ENCODE data around the gene WFDC9. TPM values are rescaled to one million over a fixed set of nuclear protein-coding genes. Genes with fewer than 3 reads are reported as not detected.

The WFDC9 gene
- not detected in 5 replicates for total RNA-seq (2022; extraction: Qiagen RNA extraction; ENCODE audit: low read depth)

GRCh38 chr20:45631184-45631583 lies at the start of gene WFDC9:
TSS of gene WFDC9 (minus strand) at chr20:45631284. CDS start at chr20:45610181, 21,103 bp downstream.

GRCh38 chr20:45670139-45670538 lies 39.1 kb upstream of the WFDC9 start, which contains the start of gene WFDC11:
TSS of gene WFDC11 (minus strand) at chr20:45670239. CDS start at chr20:45650600, 19,639 bp downstream.

GRCh38 chr20:45629496-45630100 lies 1.5 kb downstream of the WFDC9 start, which contains the start of gene WFDC10A:
TSS of gene WFDC10A (plus strand) at chr20:45629739. CDS start at chr20:45629814, 75 bp downstream.

GRCh38 chr20:45579184-45579583 lies 51.9 kb downstream of the WFDC9 start, which contains the start of gene WFDC8:
TSS of gene WFDC8 (minus strand) at chr20:45579284. CDS start at chr20:45579247, 37 bp downstream.

Other genes starting within 250 kb of the WFDC9 start
- gene DBNDD2, start 223.0 kb downstream of the WFDC9 start, total RNA-seq (2022; extraction: Qiagen RNA extraction; ENCODE audit: low read depth): 25.4 to 28.8 TPM (median 27.3 TPM) in 5 replicates
- 73.9 to 102 TPM (median 98.5 TPM) in 5 replicates for gene PIGT, start 215.1 kb downstream of the WFDC9 start, total RNA-seq (2022; extraction: Qiagen RNA extraction; ENCODE audit: low read depth)
- not detected in 5 replicates for gene WFDC2, start 161.5 kb downstream of the WFDC9 start, total RNA-seq (2022; extraction: Qiagen RNA extraction; ENCODE audit: low read depth)
- gene SPINT3, start 115.7 kb downstream of the WFDC9 start, total RNA-seq (2022; extraction: Qiagen RNA extraction; ENCODE audit: low read depth): not detected in 5 replicates
- gene WFDC6, start 91.8 kb downstream of the WFDC9 start, total RNA-seq (2022; extraction: Qiagen RNA extraction; ENCODE audit: low read depth): not detected in 5 replicates
- gene EPPIN, start 83.9 kb downstream of the WFDC9 start, total RNA-seq (2022; extraction: Qiagen RNA extraction; ENCODE audit: low read depth): not detected in 5 replicates
- not detected in 5 replicates for gene WFDC8, start 52.0 kb downstream of the WFDC9 start, total RNA-seq (2022; extraction: Qiagen RNA extraction; ENCODE audit: low read depth)
- not detected in 5 replicates for gene WFDC10A, start 1.5 kb downstream of the WFDC9 start, total RNA-seq (2022; extraction: Qiagen RNA extraction; ENCODE audit: low read depth)
- gene WFDC11, start 39.0 kb upstream of the WFDC9 start, total RNA-seq (2022; extraction: Qiagen RNA extraction; ENCODE audit: low read depth): not detected in 5 replicates
- not detected in 5 replicates for gene WFDC13, start 70.8 kb upstream of the WFDC9 start, total RNA-seq (2022; extraction: Qiagen RNA extraction; ENCODE audit: low read depth)
- gene WFDC10B, start 73.7 kb upstream of the WFDC9 start, total RNA-seq (2022; extraction: Qiagen RNA extraction; ENCODE audit: low read depth): not detected in 5 replicates
- gene SPINT4, start 91.1 kb upstream of the WFDC9 start, total RNA-seq (2022; extraction: Qiagen RNA extraction; ENCODE audit: low read depth): not detected in 5 replicates
- gene WFDC3, start 160.6 kb upstream of the WFDC9 start, total RNA-seq (2022; extraction: Qiagen RNA extraction; ENCODE audit: low read depth): not detected in 5 replicates
- 33.0 to 35.3 TPM (median 35.0 TPM) in 5 replicates for gene DNTTIP1, start 160.7 kb upstream of the WFDC9 start, total RNA-seq (2022; extraction: Qiagen RNA extraction; ENCODE audit: low read depth)
- gene UBE2C, start 181.4 kb upstream of the WFDC9 start, total RNA-seq (2022; extraction: Qiagen RNA extraction; ENCODE audit: low read depth): 213 to 281 TPM (median 233 TPM) in 5 replicates
- gene TNNC2, start 196.0 kb upstream of the WFDC9 start, total RNA-seq (2022; extraction: Qiagen RNA extraction; ENCODE audit: low read depth): not detected in 5 replicates
- 6.9 to 12.6 TPM (median 11.5 TPM) in 5 replicates for gene SNX21, start 202.5 kb upstream of the WFDC9 start, total RNA-seq (2022; extraction: Qiagen RNA extraction; ENCODE audit: low read depth)
- gene ACOT8, start 226.1 kb upstream of the WFDC9 start, total RNA-seq (2022; extraction: Qiagen RNA extraction; ENCODE audit: low read depth): 11.6 to 22.7 TPM (median 19.3 TPM) in 5 replicates
- gene ZSWIM3, start 226.3 kb upstream of the WFDC9 start, total RNA-seq (2022; extraction: Qiagen RNA extraction; ENCODE audit: low read depth): 1.4 to 1.9 TPM (median 1.7 TPM) in 5 replicates
- gene ZSWIM1, start 249.9 kb upstream of the WFDC9 start, total RNA-seq (2022; extraction: Qiagen RNA extraction; ENCODE audit: low read depth): 4.5 to 6.4 TPM (median 5.2 TPM) in 5 replicates

Data from A549 treated with ZK216348 at 1 μM for 4 hours (cell line).